HFF-Myc (cell line): ENCODE measurements around the gene NOCT.
"Not testable (repeated sequence)": the region's sequence is repeated elsewhere in the genome, so short reads cannot be mapped to it uniquely, and the experiment has no call there.

ENCODE experiments used
- DNase-seq: peaks from one replicate; pipeline ENCODE4 v3.0.0-alpha.2; 2011; ENCODE audit warnings: low read depth; ENCODE audit errors: extremely low read depth
- H3K4me3 ChIP-seq: replicated peaks from 2 replicates; pipeline ENCODE4 v1.5.1; 2011; ENCODE audit warnings: low read depth, mild to moderate bottlenecking, control low read depth, low read length
- CTCF ChIP-seq: IDR thresholded peaks from 2 replicates; pipeline ENCODE4 v1.5.1; 2012; ENCODE audit warnings: mild to moderate bottlenecking, low read depth, low read length, control low read depth; ENCODE audit errors: missing control alignments

Gene NOCT

DNA sequence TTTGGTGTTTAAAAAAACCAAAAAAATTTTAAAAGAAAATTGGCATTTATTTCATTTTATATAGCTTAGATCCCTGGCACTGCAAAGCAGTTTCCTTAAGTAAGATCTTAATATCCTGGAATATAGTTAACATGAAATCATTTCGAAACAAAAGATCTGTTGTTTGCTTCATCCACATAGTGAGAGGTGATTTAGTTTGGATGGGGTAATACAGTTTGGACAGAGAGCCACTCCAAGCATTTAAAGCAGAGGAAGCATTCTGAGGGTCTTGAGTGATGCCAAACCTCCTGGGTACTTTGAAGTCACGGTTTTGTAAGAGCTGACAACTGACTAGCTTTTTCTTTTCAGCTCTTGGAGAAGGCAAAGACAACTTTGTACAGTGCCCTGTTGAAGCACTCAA is 28.7 kb downstream of the NOCT start:
- no peak for DNase-seq
- no peak overlapping the region for H3K4me3 ChIP-seq
- no peak for TF ChIP-seq CTCF

GRCh38 chr4:139048026-139048425 is 32.4 kb downstream of the NOCT start:
- no peak overlapping the region for H3K4me3 ChIP-seq
- no peak for TF ChIP-seq CTCF
- DNase-seq, result no peak

DNA sequence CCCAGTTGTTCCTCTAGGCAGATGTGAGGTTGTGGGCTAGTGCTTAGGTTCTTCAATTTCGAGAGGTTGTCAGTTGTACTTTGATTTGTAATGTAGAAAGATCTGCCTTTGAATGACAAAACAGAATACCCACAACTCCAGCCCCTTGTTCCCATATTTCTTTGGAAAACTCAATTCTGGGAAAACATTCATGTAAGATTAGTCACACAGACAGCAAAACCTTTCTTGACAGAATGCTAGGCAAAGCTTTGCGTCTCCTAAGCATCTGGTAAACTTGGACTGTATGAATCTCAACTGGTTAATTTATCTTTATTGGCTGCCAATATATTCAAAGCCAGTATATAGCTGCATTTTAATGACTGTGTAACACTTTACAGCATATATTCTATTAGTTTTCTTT is 34.9 kb downstream of the NOCT start:
- no peak overlapping the region for H3K4me3 ChIP-seq
- no peak for TF ChIP-seq CTCF
- DNase-seq, result no peak

- H3K4me3 ChIP-seq, result no peak overlapping the region
- no peak for DNase-seq
- no peak for TF ChIP-seq CTCF
Observed at GRCh38 chr4:139053909-139054308, 38.3 kb downstream of the NOCT start.

- no peak for DNase-seq
- H3K4me3 ChIP-seq, result no peak overlapping the region
- no peak for TF ChIP-seq CTCF
Observed at GRCh38 chr4:139054791-139055505, 39.4 kb downstream of the NOCT start.

- DNase-seq, H3K4me3 ChIP-seq: not testable (repeated sequence)
Observed at GRCh38 chr4:139059026-139059425, 43.4 kb downstream of the NOCT start.

DNA sequence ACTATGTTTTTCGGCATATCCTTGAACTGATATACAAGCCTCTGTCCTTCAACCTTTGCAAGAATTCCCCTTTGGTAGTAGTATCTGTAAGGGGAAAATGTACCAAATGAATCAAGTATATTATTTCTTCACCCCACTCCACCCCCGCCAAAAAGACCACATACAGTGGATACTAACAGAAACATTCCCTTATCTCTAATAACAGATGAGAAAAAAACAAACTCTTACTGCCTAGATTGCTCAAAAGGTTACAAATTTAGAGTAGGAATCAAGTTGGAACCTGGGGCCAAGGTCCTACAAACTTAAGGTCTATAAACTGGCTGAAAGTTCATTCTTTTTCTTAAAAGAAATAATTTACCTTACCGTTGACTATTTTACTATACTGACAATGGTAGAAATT is 45.0 kb downstream of the NOCT start:
- DNase-seq, result no peak
- H3K4me3 ChIP-seq, result no peak overlapping the region
- no peak for TF ChIP-seq CTCF
